Stimulated activated naive CD8-positive, alpha-beta T cell treated with anti-CD3 and anti-CD28 coated beads, Interleukin-15, Interleukin-2, amounts not matched to agents 100 ng/mL and 50 ng/mL, for 24 hours (primary cell): ENCODE results near the gene SLC6A17.
A peak's percentile ranks its signal among the peaks of the same experiment; 100 is the strongest.

Source experiments
- H3K27ac Mint-ChIP-seq: one replicate; pipeline ENCODE4 v1.8.0; 2021; ENCODE audit warnings: mild to moderate bottlenecking, mixed read lengths
- H3K27me3 Mint-ChIP-seq: one replicate; pipeline ENCODE4 v1.8.0; 2021; ENCODE audit warnings: mixed read lengths
- H3K36me3 Mint-ChIP-seq: one replicate; pipeline ENCODE4 v1.8.0; 2021; ENCODE audit warnings: low read depth, mixed read lengths
- H3K4me1 Mint-ChIP-seq: one replicate; pipeline ENCODE4 v1.8.0; 2021; ENCODE audit warnings: low read depth, mixed read lengths
- H3K4me3 Mint-ChIP-seq: one replicate; pipeline ENCODE4 v1.8.0; 2021; ENCODE audit warnings: mild to moderate bottlenecking, mixed read lengths
- H3K9me3 Mint-ChIP-seq: one replicate; pipeline ENCODE4 v1.8.0; 2021; ENCODE audit warnings: mixed read lengths

Gene SLC6A17

GRCh38 chr1:110212169-110213142 lies 62.2 kb downstream of the SLC6A17 start:
- peak overlapping the region; percentile 80 for H3K27ac Mint-ChIP-seq
- H3K36me3 Mint-ChIP-seq = no peaks in the 10 kb centered on the region
- no peaks in the 10 kb centered on the region for H3K27me3 Mint-ChIP-seq
- H3K4me1 Mint-ChIP-seq = peaks cover 67% of the 10 kb centered on the region
- no peaks in the 10 kb centered on the region for H3K9me3 Mint-ChIP-seq
- H3K4me3 Mint-ChIP-seq = peak overlapping the region; percentile 83

DNA sequence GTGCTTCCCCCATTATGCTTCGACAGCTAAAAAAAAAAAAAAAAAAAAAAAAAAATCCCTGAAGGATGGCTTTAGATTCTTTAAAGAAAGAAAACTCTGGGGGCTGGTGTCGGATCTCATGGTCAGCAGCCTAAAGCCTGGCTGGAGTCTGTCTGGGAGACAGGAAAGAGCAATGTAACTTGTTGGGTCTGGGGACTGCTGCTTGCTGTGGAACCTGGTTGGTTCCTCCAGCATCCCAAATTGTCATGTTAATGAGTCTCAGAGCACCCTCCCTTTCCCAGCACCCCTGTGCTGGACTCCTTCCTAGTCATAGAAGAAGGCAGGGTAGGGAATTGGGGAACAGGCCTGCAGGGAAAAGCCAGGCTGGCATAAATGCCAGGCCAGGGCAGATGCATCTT lies 62.8 kb downstream of the SLC6A17 start:
- no peaks in the 10 kb centered on the region for H3K9me3 Mint-ChIP-seq
- peak overlapping the region; percentile 65 for H3K4me3 Mint-ChIP-seq
- H3K27me3 Mint-ChIP-seq = no peaks in the 10 kb centered on the region
- no peak overlapping the region for H3K27ac Mint-ChIP-seq
- peaks cover 65% of the 10 kb centered on the region for H3K4me1 Mint-ChIP-seq
- no peaks in the 10 kb centered on the region for H3K36me3 Mint-ChIP-seq

GRCh38 chr1:110214454-110215404 lies 64.4 kb downstream of the SLC6A17 start:
- H3K36me3 Mint-ChIP-seq = no peaks in the 10 kb centered on the region
- H3K27ac Mint-ChIP-seq = no peak overlapping the region
- H3K9me3 Mint-ChIP-seq = no peaks in the 10 kb centered on the region
- H3K27me3 Mint-ChIP-seq = no peaks in the 10 kb centered on the region
- H3K4me1 Mint-ChIP-seq = peaks cover 52% of the 10 kb centered on the region
- H3K4me3 Mint-ChIP-seq = no peak overlapping the region

- Mint-ChIP-seq H3K9me3 (no peaks in the 10 kb centered on the region), H3K4me3 (no peak overlapping the region), H3K4me1 (peaks cover 50% of the 10 kb centered on the region), H3K27ac (no peak overlapping the region), H3K36me3 (no peaks in the 10 kb centered on the region), H3K27me3 (no peaks in the 10 kb centered on the region)
Measured at GRCh38 chr1:110215621-110216515, 65.6 kb downstream of the SLC6A17 start.

DNA sequence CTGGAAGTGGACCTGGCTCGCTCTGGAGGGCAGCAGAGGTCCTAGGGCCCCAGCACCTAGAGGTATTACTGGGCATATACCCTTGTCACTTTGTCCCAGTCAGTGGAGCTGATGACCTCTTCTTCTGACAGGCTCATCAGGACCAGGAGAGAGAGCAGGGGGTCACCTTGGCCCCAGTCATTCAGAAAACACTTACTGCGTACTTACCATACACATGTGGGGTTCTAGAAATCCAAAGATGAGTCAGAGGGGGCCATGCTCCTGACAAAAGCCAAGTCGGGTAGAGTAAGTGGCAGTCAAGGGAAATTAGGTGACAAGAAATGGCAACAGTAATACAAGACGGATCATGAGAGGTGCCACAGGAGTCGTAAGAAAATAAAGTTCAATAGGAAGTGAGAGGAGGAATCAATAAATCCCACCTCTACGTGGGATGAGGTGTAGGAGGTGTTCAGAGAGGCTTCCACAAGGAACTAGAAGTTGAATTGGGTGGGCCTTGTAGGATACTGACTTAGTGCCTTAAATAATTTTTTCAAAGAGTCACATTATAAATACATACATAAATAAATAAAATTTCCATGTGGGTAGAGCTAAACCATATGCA lies 66.7 kb downstream of the SLC6A17 start:
- H3K4me3 Mint-ChIP-seq = peak overlapping the region; percentile 33
- no peaks in the 10 kb centered on the region for H3K9me3 Mint-ChIP-seq
- H3K27ac Mint-ChIP-seq = peak overlapping the region; percentile 46
- peaks cover 45% of the 10 kb centered on the region for H3K4me1 Mint-ChIP-seq
- H3K27me3 Mint-ChIP-seq = no peaks in the 10 kb centered on the region
- H3K36me3 Mint-ChIP-seq = no peaks in the 10 kb centered on the region

DNA sequence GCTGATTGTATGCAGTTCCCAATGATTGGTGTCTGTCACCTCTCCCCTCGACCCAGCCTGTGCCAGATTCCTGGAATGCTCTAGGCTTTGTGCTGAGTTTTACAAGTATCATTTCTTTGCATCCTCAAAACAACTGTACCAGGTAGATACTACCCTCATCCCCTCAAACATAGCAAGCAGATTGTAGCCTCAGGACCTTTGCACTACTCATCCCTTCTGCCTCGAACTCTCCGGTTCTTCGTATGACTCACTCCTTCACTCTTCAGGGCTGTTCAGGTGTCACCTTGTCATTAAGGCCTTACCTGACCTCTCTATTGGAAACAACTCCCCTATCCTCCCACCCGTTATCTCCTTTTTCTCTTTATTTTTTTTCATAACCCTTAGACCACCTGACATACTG lies 67.8 kb downstream of the SLC6A17 start:
- H3K36me3 Mint-ChIP-seq = no peaks in the 10 kb centered on the region
- no peak overlapping the region for H3K27ac Mint-ChIP-seq

GRCh38 chr1:110218739-110219138 lies 68.4 kb downstream of the SLC6A17 start:
- Mint-ChIP-seq H3K27me3 (no peaks in the 10 kb centered on the region), H3K4me3 (no peak overlapping the region), H3K36me3 (peaks cover 6% of the 10 kb centered on the region), H3K4me1 (peaks cover 34% of the 10 kb centered on the region), H3K27ac (no peak overlapping the region), H3K9me3 (no peaks in the 10 kb centered on the region)

More for the DNA sequence above, 67.8 kb downstream of the SLC6A17 start:
- Mint-ChIP-seq H3K27me3 (no peaks in the 10 kb centered on the region), H3K9me3 (no peaks in the 10 kb centered on the region), H3K4me1 (peaks cover 39% of the 10 kb centered on the region), H3K4me3 (no peak overlapping the region)

GRCh38 chr1:110220324-110220723 lies 70.0 kb downstream of the SLC6A17 start:
- Mint-ChIP-seq H3K4me1 (peaks cover 19% of the 10 kb centered on the region), H3K27me3 (no peaks in the 10 kb centered on the region), H3K36me3 (peaks cover 12% of the 10 kb centered on the region), H3K27ac (no peak overlapping the region), H3K9me3 (no peaks in the 10 kb centered on the region), H3K4me3 (no peak overlapping the region)

GRCh38 chr1:110221119-110221518 lies 70.8 kb downstream of the SLC6A17 start:
- Mint-ChIP-seq H3K4me1 (peaks cover 16% of the 10 kb centered on the region), H3K4me3 (no peak overlapping the region), H3K9me3 (no peaks in the 10 kb centered on the region), H3K36me3 (peaks cover 12% of the 10 kb centered on the region), H3K27ac (no peak overlapping the region), H3K27me3 (no peaks in the 10 kb centered on the region)

DNA sequence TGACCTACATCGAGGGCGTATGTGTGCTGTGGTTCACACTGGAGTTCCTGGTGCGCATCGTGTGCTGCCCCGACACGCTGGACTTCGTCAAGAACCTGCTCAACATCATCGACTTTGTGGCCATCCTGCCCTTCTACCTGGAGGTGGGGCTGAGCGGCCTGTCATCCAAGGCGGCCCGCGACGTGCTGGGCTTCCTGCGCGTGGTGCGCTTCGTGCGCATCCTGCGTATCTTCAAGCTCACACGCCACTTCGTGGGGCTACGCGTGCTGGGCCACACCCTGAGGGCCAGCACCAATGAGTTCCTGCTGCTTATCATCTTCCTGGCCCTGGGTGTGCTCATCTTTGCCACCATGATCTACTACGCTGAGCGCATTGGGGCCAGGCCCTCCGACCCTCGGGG lies 72.8 kb downstream of the SLC6A17 start:
- no peak overlapping the region for H3K27ac Mint-ChIP-seq
- no peaks in the 10 kb centered on the region for H3K9me3 Mint-ChIP-seq
- peaks cover 2% of the 10 kb centered on the region for H3K4me1 Mint-ChIP-seq
- peaks cover 12% of the 10 kb centered on the region for H3K36me3 Mint-ChIP-seq
- H3K27me3 Mint-ChIP-seq = no peaks in the 10 kb centered on the region
- no peak overlapping the region for H3K4me3 Mint-ChIP-seq

DNA sequence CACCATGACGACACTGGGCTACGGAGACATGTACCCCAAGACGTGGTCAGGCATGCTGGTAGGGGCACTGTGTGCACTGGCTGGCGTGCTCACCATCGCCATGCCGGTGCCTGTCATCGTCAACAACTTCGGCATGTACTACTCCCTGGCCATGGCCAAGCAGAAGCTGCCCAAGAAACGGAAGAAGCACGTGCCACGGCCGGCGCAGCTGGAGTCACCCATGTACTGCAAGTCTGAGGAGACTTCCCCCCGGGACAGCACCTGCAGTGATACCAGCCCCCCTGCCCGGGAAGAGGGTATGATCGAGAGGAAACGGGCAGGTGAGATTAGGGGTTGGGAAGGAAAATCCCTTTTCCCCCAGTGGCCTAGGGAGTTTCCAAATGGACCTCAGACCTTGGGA lies 73.3 kb downstream of the SLC6A17 start:
- H3K4me1 Mint-ChIP-seq = no peaks in the 10 kb centered on the region
- H3K27me3 Mint-ChIP-seq = no peaks in the 10 kb centered on the region
- H3K4me3 Mint-ChIP-seq = no peak overlapping the region
- no peaks in the 10 kb centered on the region for H3K9me3 Mint-ChIP-seq
- H3K27ac Mint-ChIP-seq = no peak overlapping the region
- H3K36me3 Mint-ChIP-seq = peaks cover 12% of the 10 kb centered on the region

GRCh38 chr1:110224240-110224995 lies 74.1 kb downstream of the SLC6A17 start:
- Mint-ChIP-seq H3K9me3 (no peaks in the 10 kb centered on the region), H3K4me1 (no peaks in the 10 kb centered on the region), H3K27me3 (no peaks in the 10 kb centered on the region), H3K4me3 (no peak overlapping the region), H3K36me3 (peaks cover 14% of the 10 kb centered on the region), H3K27ac (no peak overlapping the region)

- Mint-ChIP-seq H3K27ac (no peak overlapping the region), H3K4me3 (no peak overlapping the region), H3K27me3 (no peaks in the 10 kb centered on the region), H3K4me1 (no peaks in the 10 kb centered on the region), H3K9me3 (no peaks in the 10 kb centered on the region), H3K36me3 (peaks cover 19% of the 10 kb centered on the region)
Measured at GRCh38 chr1:110225212-110225611, 74.9 kb downstream of the SLC6A17 start.
